Measurements from ENCODE around the gene NCKAP5.

The NCKAP5 gene

DNA sequence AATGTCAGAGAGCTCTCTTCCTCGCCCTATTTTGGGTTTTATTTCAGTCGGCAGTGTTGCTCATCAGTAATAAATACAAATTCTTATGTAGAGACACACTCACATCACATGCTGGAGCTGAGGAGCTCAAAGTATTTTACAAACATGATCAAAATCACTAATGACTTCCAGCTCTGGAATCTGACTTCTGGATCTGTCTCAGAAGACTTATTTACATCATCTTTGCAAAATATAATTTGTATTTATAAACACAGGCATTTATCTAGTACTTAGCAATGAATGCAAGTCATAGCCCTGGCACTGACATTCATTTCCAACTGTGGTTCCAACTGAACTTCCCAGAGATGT, 327.1 kb downstream of the NCKAP5 start:
- no peak overlapping the region for H3K4me3 ChIP-seq (ENCODE audit: low read length in 2 of 2)
- no peak overlapping the region for H4K8ac ChIP-seq (ENCODE audit: low read depth, low read length)
- no peak overlapping the region for H2BK15ac ChIP-seq (ENCODE audit: low read length)
- no peak overlapping the region for H3K23ac ChIP-seq (ENCODE audit: low read depth, low read length, poor library complexity)
- H2BK12ac ChIP-seq (ENCODE audit: low read length) = no peak overlapping the region
- no peaks in the 10 kb centered on the region for H3K9me3 ChIP-seq (replicated peaks in 1 of 2; ENCODE audit: control insufficient read depth in 2 of 2, insufficient read depth in 1 of 2, low read depth in 1 of 2, low read length in 2 of 2)
- DNase-seq (ENCODE audit: low spot score) = no peak
- no peaks in the 10 kb centered on the region for H3K27me3 ChIP-seq (ENCODE audit: control insufficient read depth in 3 of 3, insufficient read depth in 3 of 3, low read depth in 1 of 3, low read length in 3 of 3)
- H3K18ac ChIP-seq (ENCODE audit: low read length) = no peak overlapping the region
- peaks cover 0 to 9% of the 10 kb centered on the region in 2 donors for H3K36me3 ChIP-seq (replicated peaks in 1 of 2; ENCODE audit: control insufficient read depth in 2 of 2, insufficient read depth in 2 of 2, low read length in 2 of 2)
- no peak overlapping the region for H2AK5ac ChIP-seq (ENCODE audit: low read depth, low read length)
- no peak overlapping the region for H3K14ac ChIP-seq (ENCODE audit: low read length)
- no peaks in the 10 kb centered on the region for H3K79me1 ChIP-seq (ENCODE audit: low read depth, low read length)
- H3K4me2 ChIP-seq (ENCODE audit: insufficient read depth, low read length, poor library complexity, severe bottlenecking) = no peak overlapping the region
- H2BK5ac ChIP-seq (ENCODE audit: low read length) = no peak overlapping the region
- no peaks in the 10 kb centered on the region for H3K4me1 ChIP-seq (ENCODE audit: control insufficient read depth in 2 of 2, insufficient read depth in 1 of 2, low read depth in 1 of 2, low read length in 2 of 2)
- WGBS, 2 donors (ENCODE audit: extremely low coverage in 2 of 2, insufficient read length in 2 of 2, insufficient replicate concordance in 1 of 2) = no CpG with 5 or more reads among the region's 2 CpGs
- no peak overlapping the region for H4K91ac ChIP-seq (ENCODE audit: low read depth, low read length, poor library complexity)
- H3K4ac ChIP-seq (ENCODE audit: low read length) = no peak overlapping the region
- H2BK120ac ChIP-seq (ENCODE audit: low read depth, low read length) = no peak overlapping the region
- H3K27ac ChIP-seq (replicated peaks; ENCODE audit: low read length) = no peak overlapping the region
- no peak overlapping the region for H2AFZ ChIP-seq (ENCODE audit: low read length)
- H3K9ac ChIP-seq (ENCODE audit: low read depth, low read length, poor library complexity) = no peak overlapping the region

- no peak overlapping the region for H3K4me2 ChIP-seq (ENCODE audit: insufficient read depth, low read length, poor library complexity, severe bottlenecking)
- no peak overlapping the region for H2AFZ ChIP-seq (ENCODE audit: low read length)
- H3K9me3 ChIP-seq (replicated peaks in 1 of 2; ENCODE audit: control insufficient read depth in 2 of 2, insufficient read depth in 1 of 2, low read depth in 1 of 2, low read length in 2 of 2) = no peaks in the 10 kb centered on the region
- no peak overlapping the region for H3K4ac ChIP-seq (ENCODE audit: low read length)
- no peak overlapping the region for H3K23ac ChIP-seq (ENCODE audit: low read depth, low read length, poor library complexity)
- no peak overlapping the region for H4K8ac ChIP-seq (ENCODE audit: low read depth, low read length)
- H2BK12ac ChIP-seq (ENCODE audit: low read length) = no peak overlapping the region
- no peak overlapping the region for H3K27ac ChIP-seq (replicated peaks; ENCODE audit: low read length)
- H2BK15ac ChIP-seq (ENCODE audit: low read length) = no peak overlapping the region
- no peak overlapping the region for H3K18ac ChIP-seq (ENCODE audit: low read length)
- H2BK5ac ChIP-seq (ENCODE audit: low read length) = no peak overlapping the region
- H3K27me3 ChIP-seq (ENCODE audit: control insufficient read depth in 3 of 3, insufficient read depth in 3 of 3, low read depth in 1 of 3, low read length in 3 of 3) = no peaks in the 10 kb centered on the region
- no peak overlapping the region for H2AK5ac ChIP-seq (ENCODE audit: low read depth, low read length)
- H3K9ac ChIP-seq (ENCODE audit: low read depth, low read length, poor library complexity) = no peak overlapping the region
- DNase-seq (ENCODE audit: low spot score) = no peak
- no peak overlapping the region for H2BK120ac ChIP-seq (ENCODE audit: low read depth, low read length)
- H3K14ac ChIP-seq (ENCODE audit: low read length) = no peak overlapping the region
- WGBS, 2 donors (ENCODE audit: extremely low coverage in 2 of 2, insufficient read length in 2 of 2, insufficient replicate concordance in 1 of 2) = no CpG with 5 or more reads among the region's 5 CpGs
- H3K36me3 ChIP-seq (replicated peaks in 1 of 2; ENCODE audit: control insufficient read depth in 2 of 2, insufficient read depth in 2 of 2, low read length in 2 of 2) = peaks cover 0 to 5% of the 10 kb centered on the region in 2 donors
- no peak overlapping the region for H4K91ac ChIP-seq (ENCODE audit: low read depth, low read length, poor library complexity)
- H3K79me1 ChIP-seq (ENCODE audit: low read depth, low read length) = no peaks in the 10 kb centered on the region
- H3K4me1 ChIP-seq (ENCODE audit: control insufficient read depth in 2 of 2, insufficient read depth in 1 of 2, low read depth in 1 of 2, low read length in 2 of 2) = no peaks in the 10 kb centered on the region
- H3K4me3 ChIP-seq (ENCODE audit: low read length in 2 of 2) = no peak overlapping the region
These were observed 327.6 kb downstream of the NCKAP5 start for GRCh38 chr2:133240491-133241223.

DNA sequence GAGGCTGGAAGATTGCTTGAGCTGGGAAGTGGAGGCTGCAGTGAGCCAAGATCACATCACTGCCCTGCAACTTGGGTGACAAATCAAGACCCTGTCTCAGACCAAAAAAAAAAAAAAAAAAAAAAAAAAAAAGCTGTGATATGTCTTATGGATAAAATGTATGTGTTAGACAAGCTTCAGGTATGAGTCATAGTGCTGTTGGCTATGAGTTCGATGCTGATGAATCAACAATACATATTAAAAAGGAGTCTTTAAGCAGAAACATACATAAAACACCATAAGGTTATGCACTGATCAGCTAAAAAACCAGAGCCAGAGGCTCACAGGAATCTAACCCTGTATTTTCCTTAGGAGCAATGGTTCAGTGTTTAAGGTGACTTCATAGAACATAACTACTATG, 332.3 kb downstream of the NCKAP5 start:
- H4K91ac ChIP-seq (ENCODE audit: low read depth, low read length, poor library complexity) = no peak overlapping the region
- H3K14ac ChIP-seq (ENCODE audit: low read length) = no peak overlapping the region
- H3K4ac ChIP-seq (ENCODE audit: low read length) = no peak overlapping the region
- H4K8ac ChIP-seq (ENCODE audit: low read depth, low read length) = no peak overlapping the region
- H2BK120ac ChIP-seq (ENCODE audit: low read depth, low read length) = no peak overlapping the region
- H3K18ac ChIP-seq (ENCODE audit: low read length) = no peak overlapping the region
- no peak overlapping the region for H3K9ac ChIP-seq (ENCODE audit: low read depth, low read length, poor library complexity)
- no peak overlapping the region for H2AK5ac ChIP-seq (ENCODE audit: low read depth, low read length)
- WGBS, 2 donors (ENCODE audit: extremely low coverage in 2 of 2, insufficient read length in 2 of 2, insufficient replicate concordance in 1 of 2) = no CpG with 5 or more reads among the region's 1 CpG
- no peak overlapping the region for H2BK12ac ChIP-seq (ENCODE audit: low read length)
- no peak for DNase-seq (ENCODE audit: low spot score)
- H3K79me1 ChIP-seq (ENCODE audit: low read depth, low read length) = no peaks in the 10 kb centered on the region
- no peak overlapping the region for H3K4me2 ChIP-seq (ENCODE audit: insufficient read depth, low read length, poor library complexity, severe bottlenecking)
- no peak overlapping the region for H2AFZ ChIP-seq (ENCODE audit: low read length)
- H3K27ac ChIP-seq (replicated peaks; ENCODE audit: low read length) = no peak overlapping the region
- H2BK5ac ChIP-seq (ENCODE audit: low read length) = no peak overlapping the region
- H3K4me3 ChIP-seq (ENCODE audit: low read length in 2 of 2) = no peak overlapping the region
- H3K9me3 ChIP-seq (replicated peaks in 1 of 2; ENCODE audit: control insufficient read depth in 2 of 2, insufficient read depth in 1 of 2, low read depth in 1 of 2, low read length in 2 of 2) = no peaks in the 10 kb centered on the region
- H2BK15ac ChIP-seq (ENCODE audit: low read length) = no peak overlapping the region
- H3K4me1 ChIP-seq (ENCODE audit: control insufficient read depth in 2 of 2, insufficient read depth in 1 of 2, low read depth in 1 of 2, low read length in 2 of 2) = peaks cover 0 to 2% of the 10 kb centered on the region in 2 donors
- peaks cover 0 to 15% of the 10 kb centered on the region in 2 donors for H3K36me3 ChIP-seq (replicated peaks in 1 of 2; ENCODE audit: control insufficient read depth in 2 of 2, insufficient read depth in 2 of 2, low read length in 2 of 2)
- H3K27me3 ChIP-seq (ENCODE audit: control insufficient read depth in 3 of 3, insufficient read depth in 3 of 3, low read depth in 1 of 3, low read length in 3 of 3) = no peaks in the 10 kb centered on the region
- no peak overlapping the region for H3K23ac ChIP-seq (ENCODE audit: low read depth, low read length, poor library complexity)

GRCh38 chr2:133232556-133232955, 335.7 kb downstream of the NCKAP5 start:
- H2AK5ac ChIP-seq (ENCODE audit: low read depth, low read length) = no peak overlapping the region
- H3K23ac ChIP-seq (ENCODE audit: low read depth, low read length, poor library complexity) = no peak overlapping the region
- H3K4me1 ChIP-seq (ENCODE audit: control insufficient read depth in 2 of 2, insufficient read depth in 1 of 2, low read depth in 1 of 2, low read length in 2 of 2) = peaks cover 0 to 2% of the 10 kb centered on the region in 2 donors
- no peak overlapping the region for H2AFZ ChIP-seq (ENCODE audit: low read length)
- no peak overlapping the region for H3K4me3 ChIP-seq (ENCODE audit: low read length in 2 of 2)
- H3K14ac ChIP-seq (ENCODE audit: low read length) = no peak overlapping the region
- H3K4me2 ChIP-seq (ENCODE audit: insufficient read depth, low read length, poor library complexity, severe bottlenecking) = no peak overlapping the region
- no peak overlapping the region for H2BK5ac ChIP-seq (ENCODE audit: low read length)
- WGBS, 2 donors (ENCODE audit: extremely low coverage in 2 of 2, insufficient read length in 2 of 2, insufficient replicate concordance in 1 of 2) = no CpG with 5 or more reads among the region's 1 CpG
- no peaks in the 10 kb centered on the region for H3K79me1 ChIP-seq (ENCODE audit: low read depth, low read length)
- no peak overlapping the region for H2BK15ac ChIP-seq (ENCODE audit: low read length)
- no peak for DNase-seq (ENCODE audit: low spot score)
- peaks cover 0 to 9% of the 10 kb centered on the region in 2 donors for H3K9me3 ChIP-seq (replicated peaks in 1 of 2; ENCODE audit: control insufficient read depth in 2 of 2, insufficient read depth in 1 of 2, low read depth in 1 of 2, low read length in 2 of 2)
- peaks cover 0 to 20% of the 10 kb centered on the region in 2 donors for H3K36me3 ChIP-seq (replicated peaks in 1 of 2; ENCODE audit: control insufficient read depth in 2 of 2, insufficient read depth in 2 of 2, low read length in 2 of 2)
- H2BK12ac ChIP-seq (ENCODE audit: low read length) = no peak overlapping the region
- H3K27me3 ChIP-seq (ENCODE audit: control insufficient read depth in 3 of 3, insufficient read depth in 3 of 3, low read depth in 1 of 3, low read length in 3 of 3) = no peaks in the 10 kb centered on the region
- H4K91ac ChIP-seq (ENCODE audit: low read depth, low read length, poor library complexity) = no peak overlapping the region
- H3K9ac ChIP-seq (ENCODE audit: low read depth, low read length, poor library complexity) = no peak overlapping the region
- no peak overlapping the region for H4K8ac ChIP-seq (ENCODE audit: low read depth, low read length)
- no peak overlapping the region for H3K18ac ChIP-seq (ENCODE audit: low read length)
- no peak overlapping the region for H3K4ac ChIP-seq (ENCODE audit: low read length)
- no peak overlapping the region for H3K27ac ChIP-seq (replicated peaks; ENCODE audit: low read length)
- H2BK120ac ChIP-seq (ENCODE audit: low read depth, low read length) = no peak overlapping the region
